Caco-2 (cell line): Measurements from ENCODE around the gene SLC46A2. TPM values are rescaled to one million over a fixed set of nuclear protein-coding genes. Genes with fewer than 3 reads are reported as not detected.

Experiments used
- BruUV-seq: library from RNA; stranded (reverse); fragments of 400-500 nt; replicated peaks from 2 replicates; lab custom pipeline; 2021; lab: Mats Ljungman, UMichigan
- CTCF ChIA-PET: fragments of 300-600 bp; sonication (Branson Sonifier 250); formaldehyde crosslinking; loops from one replicate; lab custom pipeline; 2022; ENCODE audit warnings: antibody characterized with exemption; lab: Charles Lee
- POLR2A ChIA-PET: fragments of 300-600 bp; sonication (Branson Sonifier 250); formaldehyde crosslinking; loops from one replicate; lab custom pipeline; 2022; ENCODE audit warnings: antibody characterized with exemption; lab: Charles Lee
- DNase-seq, 2 experiments: peaks; one replicate each; pipeline versions ENCODE4 v3.0.0 to v3.0.0-alpha.2; 2020 to 2022
- H3K27me3 ChIP-seq: replicated peaks from 2 replicates; pipeline ENCODE4 v1.6.0; 2011; ENCODE audit warnings: low read length; ENCODE audit not compliant: control insufficient read depth, insufficient read depth
- H3K36me3 ChIP-seq: 2 replicates; pipeline ENCODE4 v1.5.1; 2011; ENCODE audit warnings: low read length; ENCODE audit not compliant: control insufficient read depth, insufficient read depth
- H3K4me1 ChIP-seq: fragments of 250-450 bp; sonication (Bioruptor Pico); 2 replicates; pipeline ENCODE4 v1.5.1; 2020; ENCODE audit warnings: mild to moderate bottlenecking
- H3K4me3 ChIP-seq: 2 replicates; pipeline ENCODE4 v1.5.1; 2011; ENCODE audit warnings: low read depth, mild to moderate bottlenecking, control low read depth, low read length
- H3K9me3 ChIP-seq: fragments of 250-450 bp; sonication (Bioruptor Pico); 2 replicates; pipeline ENCODE4 v1.5.1; 2020; ENCODE audit warnings: mild to moderate bottlenecking, moderate library complexity
- H3K27ac Mint-ChIP-seq: one replicate; pipeline ENCODE4 v1.8.0; 2022; ENCODE audit warnings: mixed read lengths; ENCODE audit not compliant: unreplicated experiment
- H3K27me3 Mint-ChIP-seq: one replicate; pipeline ENCODE4 v1.8.0; 2022; ENCODE audit warnings: mixed read lengths; ENCODE audit not compliant: insufficient read depth, unreplicated experiment
- H3K36me3 Mint-ChIP-seq: one replicate; pipeline ENCODE4 v1.8.0; 2022; ENCODE audit warnings: mild to moderate bottlenecking, mixed read lengths; ENCODE audit not compliant: insufficient read depth, unreplicated experiment
- H3K4me1 Mint-ChIP-seq: one replicate; pipeline ENCODE4 v1.8.0; 2022; ENCODE audit warnings: low read depth, mixed read lengths; ENCODE audit not compliant: unreplicated experiment
- H3K4me3 Mint-ChIP-seq: one replicate; pipeline ENCODE4 v1.8.0; 2022; ENCODE audit warnings: mild to moderate bottlenecking, moderate library complexity, mixed read lengths; ENCODE audit not compliant: unreplicated experiment
- H3K9me3 Mint-ChIP-seq: one replicate; pipeline ENCODE4 v1.8.0; 2022; ENCODE audit warnings: mixed read lengths; ENCODE audit not compliant: unreplicated experiment
- intact Hi-C: fragments of 100-400 bp; cut with micrococcal nuclease; formaldehyde crosslinking; loops from one replicate; pipeline ENCODE4 v1.10.0; 2022; ENCODE audit not compliant: unreplicated experiment
- total RNA-seq: library from RNA; stranded (reverse); gene quantifications from 2 replicates; pipeline ENCODE4 v1.2.3, GENCODE V29; 2022
- TF ChIP-seq, protein P1 (sequence below), 2 experiments: fragments of 200-600 bp in 1 of 2; IDR thresholded peaks; 1 replicate in 1 of 2; 2 replicates in 1 of 2; pipeline versions ENCODE4 v1.5.1 to v1.8.0; 2011 to 2022; ENCODE audit warnings: antibody characterized with exemption in 1 of 2, control low read depth in 1 of 2, inconsistent platforms in 1 of 2, low read depth in 1 of 2, low read length in 1 of 2, mild to moderate bottlenecking in 1 of 2, moderate library complexity in 1 of 2; ENCODE audit not compliant: insufficient read depth in 1 of 2, severe bottlenecking in 1 of 2, unreplicated experiment in 1 of 2

The SLC46A2 gene
- total RNA-seq, 1 experiment from 2014 or later: not detected

GRCh38 chr9:112886351-112886750 is 4.3 kb downstream of the SLC46A2 start:
- H3K4me3 ChIP-seq: no peak overlapping the region
- no peaks in the 10 kb centered on the region for H3K27me3 ChIP-seq
- TF ChIP-seq, protein P1, sequence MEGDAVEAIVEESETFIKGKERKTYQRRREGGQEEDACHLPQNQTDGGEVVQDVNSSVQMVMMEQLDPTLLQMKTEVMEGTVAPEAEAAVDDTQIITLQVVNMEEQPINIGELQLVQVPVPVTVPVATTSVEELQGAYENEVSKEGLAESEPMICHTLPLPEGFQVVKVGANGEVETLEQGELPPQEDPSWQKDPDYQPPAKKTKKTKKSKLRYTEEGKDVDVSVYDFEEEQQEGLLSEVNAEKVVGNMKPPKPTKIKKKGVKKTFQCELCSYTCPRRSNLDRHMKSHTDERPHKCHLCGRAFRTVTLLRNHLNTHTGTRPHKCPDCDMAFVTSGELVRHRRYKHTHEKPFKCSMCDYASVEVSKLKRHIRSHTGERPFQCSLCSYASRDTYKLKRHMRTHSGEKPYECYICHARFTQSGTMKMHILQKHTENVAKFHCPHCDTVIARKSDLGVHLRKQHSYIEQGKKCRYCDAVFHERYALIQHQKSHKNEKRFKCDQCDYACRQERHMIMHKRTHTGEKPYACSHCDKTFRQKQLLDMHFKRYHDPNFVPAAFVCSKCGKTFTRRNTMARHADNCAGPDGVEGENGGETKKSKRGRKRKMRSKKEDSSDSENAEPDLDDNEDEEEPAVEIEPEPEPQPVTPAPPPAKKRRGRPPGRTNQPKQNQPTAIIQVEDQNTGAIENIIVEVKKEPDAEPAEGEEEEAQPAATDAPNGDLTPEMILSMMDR (IDR thresholded peaks at IDR 0.05; ENCODE audit: insufficient read depth in 1 of 2, low read depth in 1 of 2, low read length in 1 of 2, severe bottlenecking in 1 of 2, unreplicated experiment in 1 of 2): no peak
- intact Hi-C loops: no loop called here
- no peaks in the 10 kb centered on the region for H3K36me3 ChIP-seq
- Mint-ChIP-seq H3K36me3 (peaks cover 3% of the 10 kb centered on the region), H3K27ac (no peak overlapping the region), H3K27me3 (no peaks in the 10 kb centered on the region), H3K4me3 (no peak overlapping the region), H3K4me1 (no peaks in the 10 kb centered on the region), H3K9me3 (no peaks in the 10 kb centered on the region)
- no peak for DNase-seq
- CTCF ChIA-PET: no interaction called here
- H3K4me1 ChIP-seq: peaks cover 3% of the 10 kb centered on the region; the same call in 1 of the 2 replicates
- POLR2A ChIA-PET: no interaction called here
- BruUV-seq: no TSS peak
- no peaks in the 10 kb centered on the region for H3K9me3 ChIP-seq

DNA sequence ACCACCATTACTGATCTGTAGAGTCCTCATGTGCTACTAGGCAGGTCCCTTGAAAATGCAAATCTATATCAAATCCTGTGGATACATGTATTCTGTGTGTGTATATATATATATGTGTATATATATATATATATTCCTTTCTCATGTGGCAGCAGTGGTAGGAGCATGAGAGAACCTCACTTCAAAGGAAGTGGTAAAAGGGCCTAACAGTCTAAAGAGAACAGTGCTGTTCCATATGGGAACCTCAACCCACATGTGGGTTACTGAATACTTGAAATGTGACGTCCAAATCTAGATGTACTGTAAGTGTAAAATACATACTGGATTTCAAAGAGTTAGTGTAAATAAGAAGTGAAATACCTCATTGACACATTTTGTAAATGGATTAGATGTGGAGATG is 5.4 kb downstream of the SLC46A2 start:
- POLR2A ChIA-PET: no interaction called here
- no TSS peak for BruUV-seq
- Mint-ChIP-seq H3K4me1 (peaks cover 5% of the 10 kb centered on the region), H3K27me3 (no peaks in the 10 kb centered on the region), H3K9me3 (no peaks in the 10 kb centered on the region), H3K4me3 (no peak overlapping the region), H3K36me3 (peaks cover 4% of the 10 kb centered on the region), H3K27ac (no peak overlapping the region)
- no peaks in the 10 kb centered on the region for H3K36me3 ChIP-seq
- H3K27me3 ChIP-seq: no peaks in the 10 kb centered on the region
- DNase-seq: no peak
- TF ChIP-seq, protein P1 (IDR thresholded peaks at IDR 0.05; ENCODE audit: insufficient read depth in 1 of 2, low read depth in 1 of 2, low read length in 1 of 2, severe bottlenecking in 1 of 2, unreplicated experiment in 1 of 2): no peak
- CTCF ChIA-PET: no interaction called here
- H3K9me3 ChIP-seq: no peaks in the 10 kb centered on the region
- intact Hi-C loops: no loop called here
- H3K4me1 ChIP-seq: peaks cover 3% of the 10 kb centered on the region; the same call in 1 of the 2 replicates
- no peak overlapping the region for H3K4me3 ChIP-seq

DNA sequence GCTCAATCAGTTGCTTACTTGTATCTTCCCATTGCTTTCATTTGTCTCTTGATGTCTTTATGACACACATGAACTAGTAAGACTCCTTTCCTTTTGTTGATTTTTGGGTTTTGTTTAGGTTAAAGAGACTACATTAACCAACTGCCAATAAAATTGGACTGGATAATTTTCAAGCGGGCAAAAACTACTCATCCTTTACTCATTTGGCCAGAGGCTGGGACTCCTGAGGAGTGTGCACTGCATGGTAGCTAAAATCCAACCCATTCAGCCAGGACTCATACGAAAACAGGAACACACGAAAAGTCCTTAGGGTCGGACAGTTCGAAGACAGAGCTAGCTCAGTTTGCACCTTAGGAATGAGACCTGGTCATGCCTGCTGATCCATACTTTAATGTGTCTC is 6.0 kb downstream of the SLC46A2 start:
- H3K27me3 Mint-ChIP-seq: no peaks in the 10 kb centered on the region
- intact Hi-C loops: no loop called here
- ChIA-PET CTCF (no interaction called here), POLR2A (no interaction called here)
- no peak overlapping the region for H3K27ac Mint-ChIP-seq
- Histone ChIP-seq H3K4me1 (peaks cover 3% of the 10 kb centered on the region; the same call in 1 of the 2 replicates), H3K27me3 (no peaks in the 10 kb centered on the region), H3K36me3 (no peaks in the 10 kb centered on the region), H3K4me3 (no peak overlapping the region), H3K9me3 (no peaks in the 10 kb centered on the region)
- H3K9me3 Mint-ChIP-seq: no peaks in the 10 kb centered on the region
- DNase-seq: no peak
- no peak overlapping the region for H3K4me3 Mint-ChIP-seq
- peaks cover 4% of the 10 kb centered on the region for H3K36me3 Mint-ChIP-seq
- BruUV-seq: no TSS peak
- H3K4me1 Mint-ChIP-seq: peaks cover 6% of the 10 kb centered on the region
- TF ChIP-seq, protein P1 (IDR thresholded peaks at IDR 0.05; ENCODE audit: insufficient read depth in 1 of 2, low read depth in 1 of 2, low read length in 1 of 2, severe bottlenecking in 1 of 2, unreplicated experiment in 1 of 2): no peak
